Measurements from ENCODE around the gene RNF39.

DNA sequence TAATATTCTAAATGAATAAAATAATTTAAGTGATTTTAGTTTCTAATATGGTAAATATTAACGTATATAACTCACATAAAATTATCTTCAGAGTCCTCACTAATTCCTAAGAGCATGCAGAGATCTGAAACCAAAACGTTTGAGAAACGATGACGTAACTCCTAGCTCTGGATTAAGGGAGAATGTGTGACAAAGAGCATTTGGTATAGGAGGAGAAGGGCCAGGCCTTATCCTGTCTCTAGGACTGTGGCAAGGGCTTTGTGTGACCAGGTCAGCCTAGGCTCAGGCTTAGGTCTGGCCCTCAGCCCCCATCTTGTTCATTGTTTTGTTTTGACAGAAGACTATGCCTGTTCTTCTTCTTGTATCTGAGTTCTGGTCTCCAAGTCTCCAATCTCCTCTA, 33.7 kb downstream of the RNF39 start:
- TF ChIP-seq POLR2AphosphoS5 (IDR thresholded peaks at IDR 0.05; ENCODE audit: borderline replicate concordance, low read depth, low read length) (no peak), EZH2 (IDR thresholded peaks at IDR 0.05) (no peak), FOXP2 (optimal IDR thresholded peaks at IDR 0.05; ENCODE audit: control extremely low read depth, extremely low read length, insufficient read depth) (no peak)

Data from SK-N-MC (cell line).